SK-N-SH (cell line): Measurements from ENCODE around the gene HRH3. TPM values are rescaled to one million over a fixed set of nuclear protein-coding genes. Genes with fewer than 3 reads are reported as not detected.

Source experiments
- CTCF ChIA-PET: fragments of 300-600, 350-600 bp; formaldehyde crosslinking; extraction: SDS; loops from one replicate; lab custom pipeline; 2021; lab: Yijun Ruan, JAX
- POLR2A ChIA-PET: fragments of 350-600 bp; sonication (Branson Sonifier 250); formaldehyde crosslinking; extraction: SDS; loops from one replicate; lab custom pipeline; 2020; ENCODE audit warnings: antibody characterized with exemption, inconsistent platforms; lab: Yijun Ruan, JAX
- DNase-seq: peaks from one replicate; pipeline ENCODE4 v3.0.0; 2012
- H2AFZ ChIP-seq: fragments of 200-600 bp; sonication (generic); 2 replicates; pipeline ENCODE4 v1.8.1; 2016; ENCODE audit warnings: antibody characterized with exemption, mild to moderate bottlenecking, low read depth
- H3F3A ChIP-seq: fragments of 200-600 bp; sonication (generic); replicated peaks from 2 replicates; pipeline ENCODE3; 2016; ENCODE audit warnings: antibody characterized with exemption, mild to moderate bottlenecking; ENCODE audit not compliant: insufficient read depth
- H3K27ac ChIP-seq, 2 experiments: fragments of 200-500 bp in 1 of 2; fragments of 200-600 bp in 1 of 2; sonication (Bioruptor generic) in 1 of 2; sonication (generic), shearing (Covaris generic) in 1 of 2; 2 replicates each; pipeline versions ENCODE4 v1.5.1 to v1.6.1; 2014 to 2016; ENCODE audit warnings: low read depth in 2 of 2, inconsistent platforms in 1 of 2, low read length in 1 of 2, mild to moderate bottlenecking in 1 of 2, mixed read lengths in 1 of 2
- H3K27me3 ChIP-seq: fragments of 200-600 bp; sonication (generic), shearing (Covaris generic); 2 replicates; pipeline ENCODE4 v1.6.1; 2016; ENCODE audit warnings: mixed run types; ENCODE audit not compliant: insufficient read depth
- H3K36me3 ChIP-seq, 2 experiments: fragments of 200-500 bp in 1 of 2; fragments of 200-600 bp in 1 of 2; sonication (Bioruptor generic) in 1 of 2; sonication (generic) in 1 of 2; replicated peaks in 1 of 2; 2 replicates each; pipeline versions ENCODE3 to v1.5.1; 2014 to 2016; ENCODE audit warnings: low read length in 1 of 2, mild to moderate bottlenecking in 1 of 2; ENCODE audit not compliant: insufficient read depth in 2 of 2, control insufficient read depth in 1 of 2
- H3K4me1 ChIP-seq, 2 experiments: fragments of 200-500 bp in 1 of 2; fragments of 200-600 bp in 1 of 2; sonication (Bioruptor generic) in 1 of 2; sonication (generic), shearing (Covaris generic) in 1 of 2; 2 replicates each; pipeline versions ENCODE4 v1.5.1 to v1.6.1; 2014 to 2016; ENCODE audit warnings: low read depth in 1 of 2, low read length in 1 of 2, mixed run types in 1 of 2; ENCODE audit not compliant: insufficient read depth in 2 of 2, control insufficient read depth in 1 of 2
- H3K4me2 ChIP-seq: fragments of 200-600 bp; sonication (generic), shearing (Covaris generic); 2 replicates; pipeline ENCODE4 v1.6.1; 2017; ENCODE audit warnings: mixed run types
- H3K4me3 ChIP-seq, 2 experiments: fragments of 200-500 bp in 1 of 2; fragments of 200-600 bp in 1 of 2; sonication (Bioruptor generic) in 1 of 2; sonication (generic), shearing (Covaris generic) in 1 of 2; 2 replicates each; pipeline versions ENCODE4 v1.5.1 to v1.8.1; 2014 to 2016; ENCODE audit warnings: low read depth in 2 of 2, inconsistent platforms in 1 of 2, low read length in 1 of 2, mild to moderate bottlenecking in 1 of 2, mixed read lengths in 1 of 2, moderate library complexity in 1 of 2
- H3K79me2 ChIP-seq: fragments of 200-600 bp; sonication (generic); 2 replicates; pipeline ENCODE4 v1.8.1; 2017; ENCODE audit warnings: mild to moderate bottlenecking; ENCODE audit not compliant: insufficient read depth
- H3K9ac ChIP-seq: fragments of 200-600 bp; sonication (generic); 2 replicates; pipeline ENCODE4 v1.6.1; 2017; ENCODE audit warnings: mixed run types
- H3K9me2 ChIP-seq: fragments of 200-600 bp; sonication (generic); 2 replicates; pipeline ENCODE4 v1.6.1; 2017; ENCODE audit warnings: mixed run types
- H3K9me3 ChIP-seq: fragments of 200-600 bp; sonication (generic); 2 replicates; pipeline ENCODE4 v1.6.1; 2017; ENCODE audit warnings: mixed run types, mild to moderate bottlenecking, moderate library complexity
- H4K20me1 ChIP-seq: fragments of 200-600 bp; sonication (generic); 2 replicates; pipeline ENCODE4 v1.6.1; 2017; ENCODE audit warnings: mild to moderate bottlenecking, mixed run types; ENCODE audit not compliant: insufficient read depth
- FOSL2 ChIP-seq: IDR thresholded peaks from 2 replicates; pipeline ENCODE4 v1.4.0; 2012; ENCODE audit warnings: low read depth, mild to moderate bottlenecking, moderate library complexity, borderline replicate concordance
- FOXJ3 ChIP-seq: sonication (generic); formaldehyde crosslinking; IDR thresholded peaks from 2 replicates; pipeline ENCODE4 v1.5.1; 2020; ENCODE audit warnings: mild to moderate bottlenecking, missing genetic modification reagents
- FOXM1 ChIP-seq: IDR thresholded peaks from 2 replicates; pipeline ENCODE4 v1.4.0; 2012; ENCODE audit warnings: low read depth, mild to moderate bottlenecking
- GABPA ChIP-seq: IDR thresholded peaks from 2 replicates; pipeline ENCODE4 v1.4.0; 2012; ENCODE audit warnings: low read depth, mild to moderate bottlenecking
- GATA2 ChIP-seq: sonication (generic); formaldehyde crosslinking; IDR thresholded peaks from 2 replicates; pipeline ENCODE4 v1.5.0; 2020; ENCODE audit warnings: mild to moderate bottlenecking, missing genetic modification reagents
- JUND ChIP-seq: IDR thresholded peaks from 2 replicates; pipeline ENCODE4 v1.4.0; 2012
- MAX ChIP-seq: IDR thresholded peaks from 2 replicates; pipeline ENCODE4 v1.4.0; 2012; ENCODE audit warnings: low read depth
- MEF2A ChIP-seq: IDR thresholded peaks from 2 replicates; pipeline ENCODE4 v1.4.0; 2012; ENCODE audit warnings: low read depth, borderline replicate concordance
- MXI1 ChIP-seq: IDR thresholded peaks from 2 replicates; pipeline ENCODE4 v1.6.1; 2012; ENCODE audit warnings: mild to moderate bottlenecking, low read depth, low read length, improper control_type of control experiment
- NRF1 ChIP-seq: IDR thresholded peaks from 2 replicates; pipeline ENCODE4 v1.6.1; 2012; ENCODE audit warnings: low read depth, mild to moderate bottlenecking, low read length
- RAD21 ChIP-seq: IDR thresholded peaks from 2 replicates; pipeline ENCODE4 v1.6.1; 2012; ENCODE audit warnings: mild to moderate bottlenecking, low read length
- RCOR1 ChIP-seq: fragments of 150-350 bp; IDR thresholded peaks from 2 replicates; pipeline ENCODE4 v1.6.1; 2017; ENCODE audit warnings: antibody characterized with exemption, low read length
- RFX5 ChIP-seq: IDR thresholded peaks from 2 replicates; pipeline ENCODE4 v1.6.1; 2012; ENCODE audit warnings: mild to moderate bottlenecking, improper control_type of control experiment, low read length
- RXRA ChIP-seq: IDR thresholded peaks from 2 replicates; pipeline ENCODE4 v1.4.0; 2012; ENCODE audit warnings: low read depth, mild to moderate bottlenecking, borderline replicate concordance
- SIN3A ChIP-seq: IDR thresholded peaks from 2 replicates; pipeline ENCODE4 v1.6.1; 2012; ENCODE audit warnings: low read depth, mild to moderate bottlenecking, low read length, moderate library complexity, borderline replicate concordance
- SMC3 ChIP-seq: IDR thresholded peaks from 2 replicates; pipeline ENCODE4 v1.6.1; 2012; ENCODE audit warnings: low read depth, low read length, improper control_type of control experiment
- TAF1 ChIP-seq: IDR thresholded peaks from 2 replicates; pipeline ENCODE4 v1.6.1; 2012; ENCODE audit warnings: low read depth, mild to moderate bottlenecking, low read length, moderate library complexity, borderline replicate concordance
- YY1 ChIP-seq: IDR thresholded peaks from 2 replicates; pipeline ENCODE4 v1.4.0; 2012; ENCODE audit warnings: low read depth, mild to moderate bottlenecking
- WGBS: methylation state at CpG from one replicate; pipeline ENCODE4 v1.1.6; 2017; ENCODE audit warnings: low lambda C conversion rate; 5-methylcytosine and 5-hydroxymethylcytosine counted together
- polyA plus RNA-seq, 3 experiments: library from polyadenylated mRNA; depleted of rRNA; stranded (reverse); fragments of >200 nt; gene quantifications; 2 replicates each; pipeline ENCODE4 v1.2.3, GENCODE V29; 2012
- TF ChIP-seq, protein P1 (sequence below): fragments of 150-350 bp; IDR thresholded peaks from 2 replicates; pipeline ENCODE4 v1.6.1; 2017; ENCODE audit warnings: antibody characterized with exemption, low read length, low read depth, borderline replicate concordance
- TF ChIP-seq, protein P2 (sequence below): IDR thresholded peaks from 2 replicates; pipeline ENCODE4; 2012

HRH3 gene
- polyA plus RNA-seq, 1 of the 3 experiments (the other 2 are of a cell fraction): 0.02 TPM

GRCh38 chr20:62208795-62209755, 11.0 kb downstream of the HRH3 start:
- ChIA-PET CTCF (interaction anchor here (1.3 kb wide), 1 partner anchor 173 kb away, joined by 3 read pairs; no protein-coding TSS in a partner anchor), POLR2A (no interaction called here)
- Histone ChIP-seq H3K4me2 (no peak overlapping the region), H3K79me2 (no peaks in the 10 kb centered on the region), H3K27ac (no peak overlapping the region), H4K20me1 (no peaks in the 10 kb centered on the region)
- WGBS: 76% methylated on average over 20 of the region's 27 CpGs
- peak; percentile 42 for DNase-seq
- TF ChIP-seq MXI1 (no peak), GATA2 (no peak), TAF1 (no peak), FOSL2 (no peak), RFX5 (no peak), RAD21 (no peak), RXRA (no peak), GABPA (no peak), SMC3 (no peak), MEF2A (no peak), YY1 (no peak), RCOR1 (no peak), NRF1 (no peak), SIN3A (no peak), JUND (no peak), FOXJ3 (CRISPR knock-in tag) (no peak), FOXM1 (no peak), MAX (no peak)
- TF ChIP-seq, protein P1, sequence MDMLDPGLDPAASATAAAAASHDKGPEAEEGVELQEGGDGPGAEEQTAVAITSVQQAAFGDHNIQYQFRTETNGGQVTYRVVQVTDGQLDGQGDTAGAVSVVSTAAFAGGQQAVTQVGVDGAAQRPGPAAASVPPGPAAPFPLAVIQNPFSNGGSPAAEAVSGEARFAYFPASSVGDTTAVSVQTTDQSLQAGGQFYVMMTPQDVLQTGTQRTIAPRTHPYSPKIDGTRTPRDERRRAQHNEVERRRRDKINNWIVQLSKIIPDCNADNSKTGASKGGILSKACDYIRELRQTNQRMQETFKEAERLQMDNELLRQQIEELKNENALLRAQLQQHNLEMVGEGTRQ: no peak
- TF ChIP-seq, protein P2, sequence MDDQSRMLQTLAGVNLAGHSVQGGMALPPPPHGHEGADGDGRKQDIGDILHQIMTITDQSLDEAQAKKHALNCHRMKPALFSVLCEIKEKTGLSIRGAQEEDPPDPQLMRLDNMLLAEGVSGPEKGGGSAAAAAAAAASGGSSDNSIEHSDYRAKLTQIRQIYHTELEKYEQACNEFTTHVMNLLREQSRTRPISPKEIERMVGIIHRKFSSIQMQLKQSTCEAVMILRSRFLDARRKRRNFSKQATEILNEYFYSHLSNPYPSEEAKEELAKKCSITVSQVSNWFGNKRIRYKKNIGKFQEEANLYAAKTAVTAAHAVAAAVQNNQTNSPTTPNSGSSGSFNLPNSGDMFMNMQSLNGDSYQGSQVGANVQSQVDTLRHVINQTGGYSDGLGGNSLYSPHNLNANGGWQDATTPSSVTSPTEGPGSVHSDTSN: no peak
- TF ChIP-seq, all 33 proteins: peak for 0
- Histone ChIP-seq H3K4me1 (peaks cover 0 to 7% of the 10 kb centered on the region in 2 experiments; a peak in 1 of 4 replicates), H3K9me3 (no peaks in the 10 kb centered on the region), H3K27me3 (no peaks in the 10 kb centered on the region), H3K9me2 (no peaks in the 10 kb centered on the region), H3K4me3 (no peak overlapping the region), H2AFZ (no peak overlapping the region), H3K36me3 (no peaks in the 10 kb centered on the region), H3F3A (no peaks in the 10 kb centered on the region), H3K9ac (no peak overlapping the region)
